ENCODE results near the gene SARNP.
A peak's percentile ranks its signal among the peaks of the same experiment; 100 is the strongest.
"Not testable (repeated sequence)": the region's sequence is repeated elsewhere in the genome, so short reads cannot be mapped to it uniquely, and the experiment has no call there.

SARNP gene, protein sequence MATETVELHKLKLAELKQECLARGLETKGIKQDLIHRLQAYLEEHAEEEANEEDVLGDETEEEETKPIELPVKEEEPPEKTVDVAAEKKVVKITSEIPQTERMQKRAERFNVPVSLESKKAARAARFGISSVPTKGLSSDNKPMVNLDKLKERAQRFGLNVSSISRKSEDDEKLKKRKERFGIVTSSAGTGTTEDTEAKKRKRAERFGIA

DNA sequence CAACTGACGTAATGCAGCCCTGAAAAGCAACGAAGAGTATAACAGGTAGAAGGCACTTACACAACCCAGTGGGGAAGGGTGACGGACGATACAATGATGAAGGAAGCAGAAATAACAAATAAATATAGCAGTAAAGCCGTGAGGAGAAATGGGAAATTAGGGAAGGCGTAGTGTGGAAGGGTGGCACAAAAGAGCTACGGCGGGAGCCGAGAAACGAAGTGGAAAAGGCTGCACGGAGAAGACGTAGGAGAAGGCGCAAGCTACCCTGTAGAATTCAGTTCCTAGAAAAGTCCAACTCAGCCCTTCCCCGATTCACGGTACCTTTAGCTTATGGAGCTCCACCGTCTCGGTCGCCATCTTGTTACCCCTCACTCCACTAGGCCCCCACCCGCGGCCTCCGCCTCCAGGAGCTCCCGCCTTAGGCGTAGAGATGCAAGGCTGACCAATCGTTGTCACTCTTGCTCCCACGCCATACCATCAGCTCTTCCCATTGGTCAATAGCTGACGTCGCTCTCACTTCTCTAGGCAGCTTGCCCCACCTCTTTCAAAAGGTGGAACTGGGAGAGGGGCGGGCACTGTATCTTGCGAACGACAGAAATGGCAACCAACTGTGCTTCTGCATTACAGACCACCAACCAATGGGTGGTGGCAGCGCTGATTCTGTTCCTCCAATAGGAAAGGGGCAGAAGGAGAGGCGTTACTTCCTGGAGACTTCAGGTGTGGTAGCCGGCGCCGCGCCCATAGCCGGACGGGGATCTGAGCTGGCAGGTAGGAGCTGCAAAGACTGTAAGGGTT lies at the start of gene SARNP, which contains the start of gene ORMDL2:
TSS of gene SARNP (minus strand) at position 380 of the 795 bp plus-strand sequence. CDS start at position 357, 23 bp downstream.
TSS of gene ORMDL2 (plus strand) at position 697 of the 795 bp plus-strand sequence. CDS start 959 bp downstream, outside the sequence.
- no peak for TF ChIP-seq JUND (IDR thresholded peaks at IDR 0.05; ENCODE audit: low read depth)
- in situ Hi-C loops (cut with HindIII; ENCODE audit: low pct_unique_long_range_greater_than_20kb, low sequenced_read_pairs) = no loop called here

DNA sequence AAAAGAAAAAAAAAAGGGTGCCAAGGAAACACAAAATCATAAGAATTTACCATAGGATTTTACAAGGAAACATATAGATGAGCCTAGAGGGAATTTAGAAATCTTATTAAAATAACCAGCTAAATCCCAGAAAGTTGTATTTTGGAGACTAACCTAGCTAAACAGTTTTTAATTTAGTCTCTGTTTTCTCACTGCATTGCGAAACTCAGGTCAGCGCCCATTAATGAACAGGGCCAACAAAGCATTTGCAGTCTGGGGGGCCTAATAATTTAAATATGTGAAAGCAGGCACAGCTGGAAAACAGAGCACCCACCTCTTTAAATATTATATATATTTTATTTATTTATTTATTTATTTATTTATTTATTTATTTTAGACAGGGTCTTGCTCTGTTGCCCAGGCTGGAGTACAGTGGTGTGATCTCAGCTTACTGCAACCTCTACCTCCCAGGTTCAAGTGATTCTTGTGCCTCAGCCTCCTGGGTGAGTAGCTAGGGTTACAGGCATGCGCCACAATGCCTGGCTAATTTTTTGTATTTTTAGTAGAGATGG lies 49.0 kb upstream of the SARNP start:
- in situ Hi-C loops (cut with HindIII; ENCODE audit: low pct_unique_long_range_greater_than_20kb, low sequenced_read_pairs); DNase-seq (ENCODE audit: low read depth in 1 of 2, low spot score in 1 of 2): not testable (repeated sequence)

More for the DNA sequence above, at the start of gene SARNP, which contains the start of gene ORMDL2:
- peak; percentile 97 to 100 for DNase-seq (ENCODE audit: low read depth in 1 of 2, low spot score in 1 of 2)

DNA sequence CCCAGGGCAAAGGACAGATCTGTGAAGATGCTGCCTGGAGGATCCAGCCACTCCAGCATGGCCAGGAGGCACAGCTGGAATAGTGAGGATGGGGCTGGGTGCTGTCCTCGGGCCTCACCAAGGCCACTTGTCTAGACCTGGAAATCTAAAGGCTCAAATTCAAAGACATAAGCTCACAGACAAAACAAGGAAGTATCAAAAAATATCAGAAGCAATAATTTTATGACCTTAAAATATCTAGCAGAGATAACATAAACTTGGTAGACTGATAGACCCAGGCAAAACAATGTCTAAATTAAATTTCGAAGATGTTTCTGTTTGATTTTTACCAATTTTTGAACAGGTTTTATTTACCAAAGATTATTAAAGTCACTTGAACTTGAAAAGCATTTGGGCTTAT lies 47.8 kb upstream of the SARNP start:
- TF ChIP-seq JUND (IDR thresholded peaks at IDR 0.05; ENCODE audit: low read depth) = no peak
- in situ Hi-C loops (cut with HindIII; ENCODE audit: low pct_unique_long_range_greater_than_20kb, low sequenced_read_pairs) = no loop called here

DNA sequence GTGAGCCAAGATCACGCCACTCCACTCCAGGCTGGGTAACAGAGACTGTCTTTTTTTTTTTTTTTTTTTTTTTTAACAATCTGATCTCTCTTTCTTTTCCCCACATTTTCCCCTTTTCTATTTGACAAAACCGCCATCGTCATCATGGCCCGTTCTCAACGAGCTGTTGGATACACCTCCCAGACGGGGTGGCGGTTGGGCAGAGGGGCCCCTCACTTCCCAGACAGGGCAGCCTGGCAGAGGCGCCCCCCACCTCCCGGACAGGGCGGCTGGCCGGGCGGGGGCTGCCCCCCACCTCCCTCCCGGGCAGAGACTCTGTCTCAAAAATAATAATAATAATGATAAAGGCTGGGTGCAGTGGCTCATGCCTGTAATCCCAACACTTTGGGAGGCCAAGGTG lies 45.4 kb upstream of the SARNP start:
- in situ Hi-C loops (cut with HindIII; ENCODE audit: low pct_unique_long_range_greater_than_20kb, low sequenced_read_pairs) = not testable (repeated sequence)

More for the DNA sequence above, 47.8 kb upstream of the SARNP start:
- DNase-seq (ENCODE audit: low read depth in 1 of 2, low spot score in 1 of 2) = no peak

DNA sequence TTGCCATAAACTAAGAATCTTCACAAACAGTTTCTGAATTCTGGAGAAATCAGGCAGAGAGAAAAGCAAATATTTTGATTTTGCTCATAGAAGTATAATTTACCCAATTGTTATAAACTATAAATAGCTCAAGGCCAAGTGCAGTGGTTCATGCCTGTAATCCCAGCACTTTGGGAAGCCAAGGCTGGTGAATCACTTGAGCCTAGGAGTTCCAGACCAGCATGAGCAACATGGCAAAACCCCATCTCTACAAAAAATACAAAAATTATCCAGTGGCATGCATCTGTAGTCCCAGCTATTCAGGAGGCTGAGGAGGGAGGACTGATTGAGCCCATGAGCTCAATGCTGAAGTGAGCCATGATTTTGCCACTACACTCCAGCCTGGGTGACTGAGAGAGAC lies 44.8 kb upstream of the SARNP start:
- DNase-seq (ENCODE audit: low read depth in 1 of 2, low spot score in 1 of 2) = no peak
- in situ Hi-C loops (cut with HindIII; ENCODE audit: low pct_unique_long_range_greater_than_20kb, low sequenced_read_pairs) = no loop called here

More for the DNA sequence above, 45.4 kb upstream of the SARNP start:
- not testable (repeated sequence) for DNase-seq (ENCODE audit: low read depth in 1 of 2, low spot score in 1 of 2)

DNA sequence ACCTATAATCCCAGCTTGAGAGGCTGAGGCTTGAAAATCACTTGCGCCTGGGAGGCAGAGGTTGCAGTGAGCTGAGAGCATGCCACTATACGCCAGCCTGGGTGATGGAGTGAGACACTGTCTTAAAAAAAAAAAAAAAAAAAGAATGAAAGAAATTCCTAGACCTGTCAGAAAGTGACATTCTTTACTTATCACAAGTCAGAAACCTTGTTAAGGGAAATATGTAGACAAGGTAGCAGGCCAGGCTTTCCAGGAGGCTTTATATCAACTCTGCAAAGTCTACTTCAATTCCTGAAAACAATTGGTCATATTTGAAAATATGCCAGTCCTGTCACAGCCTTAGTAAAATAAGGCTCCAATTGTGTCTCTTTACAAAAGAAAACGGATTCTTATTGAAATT lies 44.3 kb upstream of the SARNP start:
- no peak for DNase-seq (ENCODE audit: low read depth in 1 of 2, low spot score in 1 of 2)
- in situ Hi-C loops (cut with HindIII; ENCODE audit: low pct_unique_long_range_greater_than_20kb, low sequenced_read_pairs) = no loop called here
- TF ChIP-seq JUND (IDR thresholded peaks at IDR 0.05; ENCODE audit: low read depth) = no peak

More for the DNA sequence above, 44.8 kb upstream of the SARNP start:
- TF ChIP-seq JUND (IDR thresholded peaks at IDR 0.05; ENCODE audit: low read depth) = no peak

DNA sequence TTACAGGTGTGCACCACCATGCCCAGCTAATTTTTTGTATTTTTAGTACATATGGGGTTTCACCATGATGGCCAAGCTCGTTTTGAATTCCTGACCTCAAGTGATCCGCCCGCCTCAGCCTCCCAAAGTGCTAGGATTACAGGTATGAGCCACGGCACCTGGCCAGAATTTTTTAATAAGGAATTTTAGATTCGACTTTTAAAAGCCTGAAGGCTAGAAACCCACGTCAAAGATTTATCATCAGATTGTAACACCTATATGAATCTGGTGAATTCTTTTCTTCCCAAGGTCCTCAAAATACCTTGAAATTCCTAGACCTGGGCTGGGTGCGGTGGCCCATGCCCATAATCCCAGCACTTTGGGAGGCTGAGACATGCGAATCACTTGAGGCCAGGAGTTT lies 43.9 kb upstream of the SARNP start:
- in situ Hi-C loops (cut with HindIII; ENCODE audit: low pct_unique_long_range_greater_than_20kb, low sequenced_read_pairs) = no loop called here
- no peak for TF ChIP-seq JUND (IDR thresholded peaks at IDR 0.05; ENCODE audit: low read depth)
- no peak for DNase-seq (ENCODE audit: low read depth in 1 of 2, low spot score in 1 of 2)

DNA sequence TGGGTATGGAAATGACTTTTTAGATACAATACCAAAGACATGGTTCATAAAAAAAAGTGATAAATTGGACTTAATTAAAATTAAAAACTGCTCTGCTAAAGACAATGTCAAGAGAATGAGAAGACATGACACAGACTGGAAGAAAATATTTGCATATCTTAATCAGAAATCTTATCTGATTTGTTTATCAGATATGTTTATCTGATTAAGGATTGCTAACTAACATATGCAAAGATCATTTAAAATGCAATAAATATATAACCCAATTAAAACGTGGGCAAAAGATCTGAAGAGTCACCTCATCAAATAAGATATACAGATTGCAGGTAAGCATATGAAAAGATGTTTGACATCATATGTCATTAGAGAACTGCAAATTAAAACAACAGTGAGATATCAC lies 35.2 kb upstream of the SARNP start:
- in situ Hi-C loops (cut with HindIII; ENCODE audit: low pct_unique_long_range_greater_than_20kb, low sequenced_read_pairs) = no loop called here
- DNase-seq (ENCODE audit: low read depth in 1 of 2, low spot score in 1 of 2) = no peak
- TF ChIP-seq JUND (IDR thresholded peaks at IDR 0.05; ENCODE audit: low read depth) = no peak

DNA sequence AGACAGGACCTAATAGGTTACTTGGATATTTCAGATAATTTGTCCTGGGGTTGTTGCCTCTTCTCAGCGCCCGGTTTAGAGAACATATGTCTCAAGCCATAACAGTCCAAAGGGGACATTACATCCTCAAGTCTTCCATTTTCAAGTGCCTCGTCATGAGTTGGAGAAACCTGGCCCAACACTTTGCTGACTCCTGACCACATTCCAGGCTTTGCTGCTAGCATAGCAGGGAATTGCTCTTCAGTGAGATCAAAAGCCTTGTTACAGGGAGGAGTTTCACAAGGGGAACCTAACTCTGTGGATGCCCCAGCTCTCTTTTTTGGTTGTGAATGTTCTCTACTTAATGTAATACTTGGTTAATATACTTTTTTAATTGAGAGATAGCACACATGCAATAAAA lies 33.4 kb upstream of the SARNP start:
- no peak for DNase-seq (ENCODE audit: low read depth in 1 of 2, low spot score in 1 of 2)
- no peak for TF ChIP-seq JUND (IDR thresholded peaks at IDR 0.05; ENCODE audit: low read depth)
- in situ Hi-C loops (cut with HindIII; ENCODE audit: low pct_unique_long_range_greater_than_20kb, low sequenced_read_pairs) = no loop called here

DNA sequence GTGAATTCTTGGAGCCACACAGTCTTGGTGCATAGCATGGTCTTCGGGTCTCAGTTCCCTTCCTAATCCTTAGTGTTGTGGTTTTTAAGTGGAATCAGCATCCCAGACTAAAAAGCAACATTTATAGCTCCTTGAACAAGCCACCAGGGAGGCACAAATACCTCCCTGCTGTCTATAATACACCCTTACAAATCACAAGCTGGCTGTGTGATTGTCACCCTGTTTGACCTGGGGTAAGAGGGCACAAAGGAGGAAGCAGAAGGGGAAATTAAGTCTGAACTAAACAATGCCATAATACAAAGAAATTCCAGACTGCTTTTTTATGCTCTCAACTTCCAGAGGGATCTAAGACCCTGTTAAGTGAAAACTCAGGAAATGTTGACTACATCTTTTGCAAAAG lies 32.9 kb upstream of the SARNP start:
- no peak for DNase-seq (ENCODE audit: low read depth in 1 of 2, low spot score in 1 of 2)
- TF ChIP-seq JUND (IDR thresholded peaks at IDR 0.05; ENCODE audit: low read depth) = no peak
- in situ Hi-C loops (cut with HindIII; ENCODE audit: low pct_unique_long_range_greater_than_20kb, low sequenced_read_pairs) = no loop called here

DNA sequence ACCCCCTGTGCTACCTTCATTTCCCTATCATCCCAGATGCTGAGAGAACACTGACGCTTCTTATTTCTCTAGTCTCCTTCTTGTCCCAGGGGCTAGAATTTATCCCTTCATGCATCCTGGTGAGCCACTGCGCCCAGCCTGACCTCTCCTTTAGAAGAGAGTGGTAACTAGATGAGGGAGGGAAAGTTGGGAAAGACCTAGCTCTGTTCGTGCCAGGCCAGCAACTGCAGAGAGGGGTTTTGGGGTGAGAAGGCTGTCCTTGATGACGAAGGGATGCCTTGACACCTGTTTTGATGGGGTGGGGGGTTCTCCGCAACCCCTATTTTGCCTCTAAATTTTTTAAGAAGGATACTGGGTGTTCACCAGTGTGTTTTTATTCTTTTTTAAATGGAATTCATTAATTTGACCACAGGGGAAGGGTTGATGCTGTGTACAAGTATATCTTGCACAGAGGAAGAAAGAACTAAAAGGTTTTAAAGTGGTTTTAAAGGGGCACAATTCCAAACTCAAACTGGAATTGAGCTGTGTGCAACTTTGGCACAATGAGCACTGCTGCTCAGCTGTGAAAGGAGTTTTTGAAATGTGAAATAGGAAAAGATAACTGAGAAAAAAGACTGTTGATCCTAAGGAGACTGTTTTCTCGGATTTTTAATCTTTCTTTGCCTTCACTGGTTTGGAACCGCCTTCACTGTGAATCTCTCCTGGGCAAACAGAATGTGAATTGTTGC lies 32.3 kb upstream of the SARNP start:
- DNase-seq (ENCODE audit: low read depth in 1 of 2, low spot score in 1 of 2) = no peak
- no peak for TF ChIP-seq JUND (IDR thresholded peaks at IDR 0.05; ENCODE audit: low read depth)
- in situ Hi-C loops (cut with HindIII; ENCODE audit: low pct_unique_long_range_greater_than_20kb, low sequenced_read_pairs) = no loop called here

DNA sequence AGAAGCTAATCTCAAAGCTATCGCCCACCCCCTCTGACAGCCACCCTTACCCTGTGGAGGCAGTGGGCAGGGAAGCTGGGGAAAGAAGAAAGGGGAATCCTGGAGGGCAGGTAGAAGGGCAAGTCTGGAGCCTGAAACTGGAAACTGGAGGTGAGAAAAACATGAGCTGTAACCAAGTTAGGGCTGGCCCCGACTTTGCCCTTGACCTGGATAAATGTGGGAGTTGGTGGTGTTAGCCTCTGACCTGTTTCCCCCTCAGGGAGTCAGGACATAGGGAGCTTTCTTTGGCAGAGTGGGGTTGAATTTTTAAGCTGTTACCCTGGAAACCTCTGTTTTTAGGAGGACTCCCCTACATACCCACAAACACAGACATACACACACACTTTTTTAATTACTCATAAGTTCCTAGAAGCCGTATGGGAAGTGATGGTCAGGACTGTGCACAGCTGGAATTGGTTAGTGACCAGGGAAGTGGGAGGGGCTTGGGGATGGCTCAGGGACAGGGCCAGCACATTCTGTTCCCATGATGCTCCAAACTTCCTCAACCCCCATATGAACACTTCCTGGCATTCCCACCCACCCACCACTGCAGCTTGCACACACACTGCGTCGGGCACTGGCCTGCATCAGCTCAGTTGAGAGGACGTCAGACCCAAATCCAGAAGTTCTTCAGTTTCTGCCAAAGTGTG lies 30.2 kb upstream of the SARNP start:
- DNase-seq (ENCODE audit: low read depth in 1 of 2, low spot score in 1 of 2) = no peak
- no peak for TF ChIP-seq JUND (IDR thresholded peaks at IDR 0.05; ENCODE audit: low read depth)
- in situ Hi-C loops (cut with HindIII; ENCODE audit: low pct_unique_long_range_greater_than_20kb, low sequenced_read_pairs) = no loop called here
